Measurements from ENCODE around the gene C16orf86.

The C16orf86 gene

GRCh38 chr16:67713647-67714273 lies 47.1 kb downstream of the C16orf86 start:
- no peak for DNase-seq (ENCODE audit: low read depth, low spot score)
- no CpG with 5 or more reads among the region's 5 CpGs for WGBS (ENCODE audit: insufficient coverage, insufficient read length)
- H3K27ac ChIP-seq (ENCODE audit: low read length) = no peak overlapping the region
- H3K9me3 ChIP-seq (ENCODE audit: control insufficient read depth, insufficient read depth, low read length) = no peaks in the 10 kb centered on the region
- no peaks in the 10 kb centered on the region for H3K36me3 ChIP-seq (ENCODE audit: control insufficient read depth, insufficient read depth, low read length)
- H3K4me1 ChIP-seq (ENCODE audit: control insufficient read depth, insufficient read depth, low read length) = peaks cover 2% of the 10 kb centered on the region; the same call in 1 of the 2 replicates
- H3K4me3 ChIP-seq (ENCODE audit: low read length) = no peak overlapping the region
- H3K27me3 ChIP-seq (ENCODE audit: control insufficient read depth, insufficient read depth, low read length) = no peaks in the 10 kb centered on the region

GRCh38 chr16:67714522-67714921 lies 47.9 kb downstream of the C16orf86 start:
- no peak for DNase-seq (ENCODE audit: low read depth, low spot score)
- H3K4me3 ChIP-seq (ENCODE audit: low read length) = no peak overlapping the region
- peaks cover 2% of the 10 kb centered on the region; the same call in 1 of the 2 replicates for H3K4me1 ChIP-seq (ENCODE audit: control insufficient read depth, insufficient read depth, low read length)
- no peaks in the 10 kb centered on the region for H3K9me3 ChIP-seq (ENCODE audit: control insufficient read depth, insufficient read depth, low read length)
- H3K27me3 ChIP-seq (ENCODE audit: control insufficient read depth, insufficient read depth, low read length) = no peaks in the 10 kb centered on the region
- no peaks in the 10 kb centered on the region for H3K36me3 ChIP-seq (ENCODE audit: control insufficient read depth, insufficient read depth, low read length)
- WGBS (ENCODE audit: insufficient coverage, insufficient read length) = no CpG with 5 or more reads among the region's 1 CpG
- H3K27ac ChIP-seq (ENCODE audit: low read length) = no peak overlapping the region

GRCh38 chr16:67716097-67716496 lies 49.5 kb downstream of the C16orf86 start:
- no CpG with 5 or more reads among the region's 2 CpGs for WGBS (ENCODE audit: insufficient coverage, insufficient read length)
- Histone ChIP-seq H3K36me3 (ENCODE audit: control insufficient read depth, insufficient read depth, low read length) (no peaks in the 10 kb centered on the region), H3K9me3 (ENCODE audit: control insufficient read depth, insufficient read depth, low read length) (no peaks in the 10 kb centered on the region), H3K4me1 (ENCODE audit: control insufficient read depth, insufficient read depth, low read length) (peaks cover 2% of the 10 kb centered on the region; the same call in 1 of the 2 replicates), H3K27me3 (ENCODE audit: control insufficient read depth, insufficient read depth, low read length) (no peaks in the 10 kb centered on the region), H3K27ac (ENCODE audit: low read length) (no peak overlapping the region), H3K4me3 (ENCODE audit: low read length) (no peak overlapping the region)
- DNase-seq (ENCODE audit: low read depth, low spot score) = no peak
